Ishikawa (cell line): Measurements from ENCODE around the gene UBXN1.

Experiments used
- CREB1 ChIP-seq: IDR thresholded peaks from 2 replicates; pipeline ENCODE4 v1.6.1; 2012; ENCODE audit warnings: low read depth
- EP300 ChIP-seq: IDR thresholded peaks from 2 replicates; pipeline ENCODE4 v1.6.1; 2012; ENCODE audit warnings: borderline replicate concordance
- FOXM1 ChIP-seq: IDR thresholded peaks from 2 replicates; pipeline ENCODE4 v1.6.1; 2012; ENCODE audit warnings: low read depth, borderline replicate concordance
- NFIC ChIP-seq: IDR thresholded peaks from 2 replicates; pipeline ENCODE4 v1.6.1; 2012
- RAD21 ChIP-seq: IDR thresholded peaks from 2 replicates; pipeline ENCODE4 v1.6.1; 2012; ENCODE audit warnings: low read depth
- TAF1 ChIP-seq: IDR thresholded peaks from 2 replicates; pipeline ENCODE4 v1.6.1; 2012; ENCODE audit warnings: low read depth, mild to moderate bottlenecking
- YY1 ChIP-seq: IDR thresholded peaks from 2 replicates; pipeline ENCODE4 v1.6.1; 2012; ENCODE audit warnings: low read depth
- TF ChIP-seq, protein P1 (sequence below): IDR thresholded peaks from 2 replicates; pipeline ENCODE4 v1.6.1; 2012

DNA sequence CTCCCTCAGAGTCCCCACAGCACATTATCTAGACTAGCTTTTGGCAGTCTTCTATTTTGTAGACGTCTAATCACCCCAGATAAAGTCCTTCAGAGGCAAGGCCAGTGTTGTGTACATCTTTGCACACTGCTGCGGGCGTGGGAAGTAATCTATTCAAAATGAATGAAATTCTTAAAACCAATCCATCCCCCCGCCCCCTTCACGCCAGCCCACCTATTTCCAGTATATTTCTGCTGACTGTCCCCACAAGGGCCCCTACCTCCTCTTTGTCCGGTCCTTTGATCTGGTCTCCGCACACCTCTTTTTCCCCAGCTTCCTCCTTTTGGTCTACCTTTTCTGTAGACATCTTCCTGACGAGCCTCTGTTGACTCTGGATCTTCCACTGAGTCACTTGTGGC is 28.0 kb upstream of the UBXN1 start:
- TF ChIP-seq EP300: no peak
- TF ChIP-seq, protein P1, sequence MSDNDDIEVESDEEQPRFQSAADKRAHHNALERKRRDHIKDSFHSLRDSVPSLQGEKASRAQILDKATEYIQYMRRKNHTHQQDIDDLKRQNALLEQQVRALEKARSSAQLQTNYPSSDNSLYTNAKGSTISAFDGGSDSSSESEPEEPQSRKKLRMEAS: no peak
- TF ChIP-seq YY1: no peak
- no peak for TF ChIP-seq FOXM1
- no peak for TF ChIP-seq TAF1
- TF ChIP-seq RAD21: no peak
- TF ChIP-seq NFIC: no peak
- TF ChIP-seq CREB1: no peak
